SK-N-SH treated with all-trans-retinoic acid at 6 μM for 48 hours (cell line): ENCODE data around the gene ARAP1.

Experiments
- ATAC-seq: fragments of 200-7000 bp; cut with Tn5 transposase; 3 replicates; pipeline ENCODE4 v1.9.1; 2020; ENCODE audit warnings: mild to moderate bottlenecking, moderate library complexity
- ARNTL ChIP-seq: fragments of 450-650 bp; formaldehyde crosslinking; IDR thresholded peaks from 2 replicates; pipeline ENCODE4 v1.5.0; 2020; ENCODE audit warnings: low read depth, mild to moderate bottlenecking, moderate library complexity, borderline replicate concordance
- BACH2 ChIP-seq: fragments of 250-450 bp; sonication (Bioruptor Pico); IDR thresholded peaks from 2 replicates; pipeline ENCODE4 v1.9.0; 2021; ENCODE audit warnings: mild to moderate bottlenecking, borderline replicate concordance
- CREB5 ChIP-seq: fragments of 250-450 bp; sonication (Bioruptor Pico); IDR thresholded peaks from 2 replicates; pipeline ENCODE4 v1.5.1; 2020; ENCODE audit warnings: low read depth, mild to moderate bottlenecking, moderate library complexity
- CSDC2 ChIP-seq: fragments of 250-450 bp; sonication (Bioruptor Pico); IDR thresholded peaks from 2 replicates; pipeline ENCODE4 v1.5.0; 2020; ENCODE audit warnings: mild to moderate bottlenecking, moderate library complexity
- CSRNP3 ChIP-seq: fragments of 250-450 bp; sonication (Bioruptor Pico); IDR thresholded peaks from 2 replicates; pipeline ENCODE4 v1.5.1; 2021; ENCODE audit warnings: mild to moderate bottlenecking, moderate library complexity
- GLIS3 ChIP-seq: fragments of 250-450 bp; sonication (Bioruptor Pico); IDR thresholded peaks from 2 replicates; pipeline ENCODE4 v1.5.0; 2020; ENCODE audit warnings: mild to moderate bottlenecking, moderate library complexity
- ISL1 ChIP-seq: fragments of 250-450 bp; sonication (Bioruptor Pico); IDR thresholded peaks from 2 replicates; pipeline ENCODE4 v2.1.2; 2022; ENCODE audit warnings: mild to moderate bottlenecking, moderate library complexity
- OSR1 ChIP-seq: fragments of 250-450 bp; sonication (Bioruptor Pico); IDR thresholded peaks from 2 replicates; pipeline ENCODE4 v1.8.0; 2022; ENCODE audit warnings: moderate library complexity, mild to moderate bottlenecking, inconsistent platforms
- PPARA ChIP-seq: fragments of 250-450 bp; sonication (Bioruptor Pico); IDR thresholded peaks from 2 replicates; pipeline ENCODE4 v1.5.0; 2020; ENCODE audit warnings: mild to moderate bottlenecking, borderline replicate concordance
- RARB ChIP-seq: fragments of 250-450 bp; sonication (Bioruptor Pico); IDR thresholded peaks from 2 replicates; pipeline ENCODE4 v1.8.0; 2021; ENCODE audit warnings: mild to moderate bottlenecking, moderate library complexity
- SNAI2 ChIP-seq: fragments of 250-450 bp; sonication (Bioruptor Pico); IDR thresholded peaks from 2 replicates; pipeline ENCODE4 v1.5.0; 2020; ENCODE audit warnings: mild to moderate bottlenecking, moderate library complexity
- TCF4 ChIP-seq: fragments of 250-450 bp; sonication (Bioruptor Pico); IDR thresholded peaks from 2 replicates; pipeline ENCODE4 v1.8.0; 2021; ENCODE audit warnings: mild to moderate bottlenecking, moderate library complexity, borderline replicate concordance
- TOX ChIP-seq: fragments of 250-450 bp; sonication (Bioruptor Pico); IDR thresholded peaks from 2 replicates; pipeline ENCODE4 v1.8.0; 2021; ENCODE audit warnings: mild to moderate bottlenecking, moderate library complexity, borderline replicate concordance
- TSHZ2 ChIP-seq: fragments of 250-450 bp; sonication (Bioruptor Pico); IDR thresholded peaks from 2 replicates; pipeline ENCODE4 v1.5.0; 2020; ENCODE audit warnings: mild to moderate bottlenecking, moderate library complexity
- ZC3H10 ChIP-seq: fragments of 250-450 bp; sonication (Bioruptor Pico); IDR thresholded peaks from 2 replicates; pipeline ENCODE4 v1.5.1; 2021; ENCODE audit warnings: mild to moderate bottlenecking, moderate library complexity
- ZFP3 ChIP-seq: fragments of 250-450 bp; sonication (Bioruptor Pico); IDR thresholded peaks from 2 replicates; pipeline ENCODE4 v1.5.0; 2020; ENCODE audit warnings: mild to moderate bottlenecking, moderate library complexity
- ZFP30 ChIP-seq: fragments of 450-650 bp; formaldehyde crosslinking; IDR thresholded peaks from 2 replicates; pipeline ENCODE4 v1.5.0; 2022; ENCODE audit warnings: mild to moderate bottlenecking, moderate library complexity
- ZNF565 ChIP-seq: fragments of 450-650 bp; formaldehyde crosslinking; conservative IDR thresholded peaks from 2 replicates; pipeline ENCODE4 v1.5.0; 2020; ENCODE audit warnings: low read depth, mild to moderate bottlenecking, moderate library complexity
- ZNF70 ChIP-seq: fragments of 450-650 bp; formaldehyde crosslinking; IDR thresholded peaks from 2 replicates; pipeline ENCODE4 v1.5.0; 2020; ENCODE audit warnings: mild to moderate bottlenecking, moderate library complexity
- ZNF8 ChIP-seq: fragments of 450-650 bp; formaldehyde crosslinking; IDR thresholded peaks from 2 replicates; pipeline ENCODE4 v1.5.0; 2020; ENCODE audit warnings: mild to moderate bottlenecking, moderate library complexity

Gene ARAP1

GRCh38 chr11:72758304-72758689, 6.1 kb upstream of the ARAP1 start:
- peak; percentile 28; the same call in 2 of the 3 replicates for ATAC-seq
- no peak for TF ChIP-seq CSDC2 (CRISPR knock-in tag)
- no peak for TF ChIP-seq ZFP3 (CRISPR knock-in tag)
- no peak for TF ChIP-seq ZNF565
- no peak for TF ChIP-seq BACH2 (CRISPR knock-in tag)
- TF ChIP-seq ZFP30 (CRISPR knock-in tag) = no peak
- TF ChIP-seq SNAI2 (CRISPR knock-in tag) = no peak
- no peak for TF ChIP-seq PPARA (CRISPR knock-in tag)
- no peak for TF ChIP-seq TOX (CRISPR knock-in tag)
- TF ChIP-seq TCF4 (CRISPR knock-in tag) = no peak
- TF ChIP-seq RARB (CRISPR knock-in tag) = no peak
- no peak for TF ChIP-seq ISL1 (CRISPR knock-in tag)

- ATAC-seq = no peak
- TF ChIP-seq ZFP30 (CRISPR knock-in tag) (no peak), ARNTL (no peak), TSHZ2 (no peak), CSRNP3 (CRISPR knock-in tag) (no peak), ZC3H10 (CRISPR knock-in tag) (no peak), BACH2 (CRISPR knock-in tag) (no peak), ZFP3 (CRISPR knock-in tag) (no peak), GLIS3 (CRISPR knock-in tag) (no peak), ZNF8 (no peak), ZNF70 (CRISPR knock-in tag) (no peak), CSDC2 (CRISPR knock-in tag) (no peak), RARB (CRISPR knock-in tag) (no peak), PPARA (CRISPR knock-in tag) (no peak), TOX (CRISPR knock-in tag) (no peak)
Observed at GRCh38 chr11:72755713-72756285, 3.6 kb upstream of the ARAP1 start.

- ATAC-seq = no peak
- no peak for TF ChIP-seq ARNTL
- TF ChIP-seq TSHZ2 = no peak
- no peak for TF ChIP-seq ZFP30 (CRISPR knock-in tag)
- no peak for TF ChIP-seq OSR1 (CRISPR knock-in tag)
- no peak for TF ChIP-seq TCF4 (CRISPR knock-in tag)
- TF ChIP-seq TOX (CRISPR knock-in tag) = no peak
- TF ChIP-seq ZNF8 = no peak
- TF ChIP-seq BACH2 (CRISPR knock-in tag) = no peak
- TF ChIP-seq CREB5 (CRISPR knock-in tag) = no peak
Observed at GRCh38 chr11:72754544-72755155, 2.4 kb upstream of the ARAP1 start.
